H9 (cell line): ENCODE measurements around the gene SLC23A3. TPM values are rescaled to one million over a fixed set of nuclear protein-coding genes. Genes with fewer than 3 reads are reported as not detected.

ENCODE experiments used
- DNase-seq: peaks from one replicate; pipeline ENCODE4 v3.0.0-alpha.2; 2017
- H2AFZ ChIP-seq: one replicate; pipeline ENCODE4 v1.6.1; 2013; ENCODE audit warnings: mild to moderate bottlenecking, low read length, control low read depth, moderate library complexity
- H2AK5ac ChIP-seq: 2 replicates; pipeline ENCODE4 v1.6.1; 2013; ENCODE audit warnings: low read length, control low read depth, mixed read lengths; ENCODE audit not compliant: insufficient read length
- H2BK120ac ChIP-seq: one replicate; pipeline ENCODE4 v1.6.1; 2013; ENCODE audit warnings: low read depth, mild to moderate bottlenecking, low read length, control low read depth, inconsistent platforms; ENCODE audit not compliant: poor library complexity, severe bottlenecking
- H2BK12ac ChIP-seq: 2 replicates; pipeline ENCODE4 v1.6.1; 2013; ENCODE audit warnings: low read length, control low read depth, mixed read lengths, low read depth; ENCODE audit not compliant: insufficient read length
- H2BK15ac ChIP-seq: 2 replicates; pipeline ENCODE4 v1.6.1; 2013; ENCODE audit warnings: low read depth, low read length, control low read depth
- H2BK20ac ChIP-seq: one replicate; pipeline ENCODE4 v1.6.1; 2013; ENCODE audit warnings: low read depth, mild to moderate bottlenecking, low read length, control low read depth, inconsistent platforms; ENCODE audit not compliant: poor library complexity, severe bottlenecking
- H2BK5ac ChIP-seq: 2 replicates; pipeline ENCODE4 v1.6.1; 2013; ENCODE audit warnings: low read length, control low read depth, mixed read lengths; ENCODE audit not compliant: insufficient read length
- H3K14ac ChIP-seq: 2 replicates; pipeline ENCODE4 v1.6.1; 2013; ENCODE audit warnings: low read length, control low read depth; ENCODE audit not compliant: insufficient read depth
- H3K18ac ChIP-seq: 2 replicates; pipeline ENCODE4 v1.6.1; 2013; ENCODE audit warnings: low read depth, mild to moderate bottlenecking, mixed read lengths, low read length, control low read depth; ENCODE audit not compliant: insufficient read length
- H3K23ac ChIP-seq: 2 replicates; pipeline ENCODE4 v1.6.1; 2013; ENCODE audit warnings: low read length, control low read depth, mixed read lengths, low read depth; ENCODE audit not compliant: insufficient read length
- H3K23me2 ChIP-seq: 2 replicates; pipeline ENCODE4 v1.6.1; 2013; ENCODE audit warnings: low read depth, mild to moderate bottlenecking, mixed read lengths, low read length, control low read depth; ENCODE audit not compliant: insufficient read length, poor library complexity, severe bottlenecking
- H3K27ac ChIP-seq: 2 replicates; pipeline ENCODE4 v1.5.1; 2013; ENCODE audit warnings: low read length, control low read depth, mixed read lengths, low read depth; ENCODE audit not compliant: insufficient read length
- H3K27me3 ChIP-seq: 2 replicates; pipeline ENCODE4 v1.6.1; 2013; ENCODE audit warnings: low read length, control low read depth, inconsistent platforms; ENCODE audit not compliant: insufficient read depth
- H3K4ac ChIP-seq: 2 replicates; pipeline ENCODE4 v1.6.1; 2013; ENCODE audit warnings: low read depth, mild to moderate bottlenecking, control low read depth, inconsistent platforms, low read length, moderate library complexity
- H3K4me1 ChIP-seq: 2 replicates; pipeline ENCODE4 v1.6.1; 2013; ENCODE audit warnings: low read length, control low read depth, inconsistent platforms; ENCODE audit not compliant: insufficient read depth
- H3K4me2 ChIP-seq: 2 replicates; pipeline ENCODE4 v1.6.1; 2013; ENCODE audit warnings: low read length, control low read depth, mixed read lengths; ENCODE audit not compliant: insufficient read length, insufficient read depth
- H3K56ac ChIP-seq: 2 replicates; pipeline ENCODE4 v1.6.1; 2013; ENCODE audit warnings: low read depth, mild to moderate bottlenecking, mixed read lengths, low read length, control low read depth; ENCODE audit not compliant: insufficient read length
- H3K79me1 ChIP-seq: 2 replicates; pipeline ENCODE4 v1.6.1; 2013; ENCODE audit warnings: low read depth, mild to moderate bottlenecking, moderate library complexity, low read length, control low read depth, inconsistent platforms; ENCODE audit not compliant: insufficient read depth, poor library complexity, severe bottlenecking
- H3K79me2 ChIP-seq: 2 replicates; pipeline ENCODE4 v1.6.1; 2013; ENCODE audit warnings: low read length, control low read depth, inconsistent platforms; ENCODE audit not compliant: insufficient read depth
- H3K9ac ChIP-seq: 2 replicates; pipeline ENCODE4 v1.6.1; 2013; ENCODE audit warnings: low read length, control low read depth, mixed read lengths; ENCODE audit not compliant: insufficient read length; ENCODE audit errors: extremely low read depth
- H3K9me3 ChIP-seq: one replicate; pipeline ENCODE4 v1.6.1; 2013; ENCODE audit warnings: low read depth, low read length, inconsistent platforms; ENCODE audit not compliant: control insufficient read depth
- H3T11ph ChIP-seq: one replicate; pipeline ENCODE4 v1.6.1; 2013; ENCODE audit warnings: mild to moderate bottlenecking, low read length, control low read depth, inconsistent platforms
- H4K20me1 ChIP-seq: one replicate; pipeline ENCODE4 v1.6.1; 2013; ENCODE audit not compliant: control insufficient read depth, insufficient read length, insufficient read depth
- H4K5ac ChIP-seq: 2 replicates; pipeline ENCODE4 v1.6.1; 2013; ENCODE audit warnings: low read depth, mild to moderate bottlenecking, mixed read lengths, low read length, control low read depth; ENCODE audit not compliant: insufficient read length
- H4K8ac ChIP-seq: replicated peaks from 2 replicates; pipeline ENCODE4 v1.6.1; 2013; ENCODE audit warnings: low read length, control low read depth, mixed read lengths, low read depth; ENCODE audit not compliant: insufficient read length
- H4K91ac ChIP-seq: 2 replicates; pipeline ENCODE4 v1.6.1; 2013; ENCODE audit warnings: low read depth, mild to moderate bottlenecking, moderate library complexity, mixed read lengths, low read length, control low read depth; ENCODE audit not compliant: insufficient read length
- H3K27ac Mint-ChIP-seq, 3 experiments: 2 replicates in 2 of 3; 3 replicates in 1 of 3; pipeline ENCODE4 v1.8.0; 2020 to 2021; ENCODE audit warnings: mixed read lengths in 3 of 3, mild to moderate bottlenecking in 1 of 3, moderate library complexity in 1 of 3
- H3K27me3 Mint-ChIP-seq: 2 replicates; pipeline ENCODE4 v1.8.0; 2021; ENCODE audit warnings: low read depth, mild to moderate bottlenecking, moderate library complexity, mixed read lengths
- H3K36me3 Mint-ChIP-seq, 3 experiments: 2 replicates in 2 of 3; 3 replicates in 1 of 3; pipeline ENCODE4 v1.8.0; 2020 to 2021; ENCODE audit warnings: low read depth in 3 of 3, mixed read lengths in 3 of 3; ENCODE audit not compliant: insufficient read depth in 1 of 3
- H3K4me1 Mint-ChIP-seq, 2 experiments: 2 replicates each; pipeline ENCODE4 v1.8.0; 2020; ENCODE audit warnings: mixed read lengths in 2 of 2
- H3K4me3 Mint-ChIP-seq, 2 experiments: 2 replicates in 1 of 2; 3 replicates in 1 of 2; pipeline ENCODE4 v1.8.0; 2020 to 2021; ENCODE audit warnings: mild to moderate bottlenecking in 2 of 2, mixed read lengths in 2 of 2, moderate library complexity in 1 of 2
- H3K9me3 Mint-ChIP-seq, 2 experiments: 2 replicates in 1 of 2; 3 replicates in 1 of 2; pipeline ENCODE4 v1.8.0; 2020; ENCODE audit warnings: mild to moderate bottlenecking in 2 of 2, mixed read lengths in 2 of 2, moderate library complexity in 1 of 2
- WGBS: extraction: QIAGEN DNeasy Blood & Tissue Kit; methylation state at CpG from one replicate; pipeline ENCODE4 v1.1.7; 2013; ENCODE audit warnings: missing lambda C conversion rate, low lambda C conversion rate, mixed read lengths; ENCODE audit not compliant: insufficient read length; ENCODE audit errors: extremely low coverage; 5-methylcytosine and 5-hydroxymethylcytosine counted together
- total RNA-seq: library from RNA; stranded (reverse); gene quantifications from 2 replicates; pipeline ENCODE4 v1.2.1, GENCODE V29; 2021
- TF ChIP-seq, protein P1 (sequence below): fragments of 200-600 bp; sonication (generic); conservative IDR thresholded peaks from 3 replicates; pipeline ENCODE4 v1.8.0; 2021; ENCODE audit warnings: antibody characterized with exemption, mild to moderate bottlenecking

SLC23A3 gene
- total RNA-seq, 1 experiment from 2014 or later, result 1.2 TPM

- Mint-ChIP-seq H3K4me3 (no peak overlapping the region), H3K36me3 (peaks cover 14 to 61% (median 51%) of the 10 kb centered on the region in 3 experiments), H3K4me1 (peaks cover 19 to 23% of the 10 kb centered on the region in 2 experiments), H3K9me3 (no peaks in the 10 kb centered on the region), H3K27me3 (peaks cover 3% of the 10 kb centered on the region; the same call in 1 of the 2 replicates), H3K27ac (peak overlapping the region in 1 of 3 experiments; percentile 42; a peak in 1 of 7 replicates)
- DNase-seq, result no peak
- Histone ChIP-seq H3K56ac (no peak overlapping the region), H3K4me1 (no peaks in the 10 kb centered on the region), H2BK12ac (no peak overlapping the region), H4K8ac (no peak overlapping the region), H2BK20ac (no peak overlapping the region), H3T11ph (no peak overlapping the region), H3K4me2 (no peak overlapping the region), H3K79me2 (no peaks in the 10 kb centered on the region), H2BK15ac (no peak overlapping the region), H3K14ac (no peak overlapping the region), H2BK5ac (no peak overlapping the region), H3K23ac (no peak overlapping the region), H3K79me1 (no peaks in the 10 kb centered on the region), H4K91ac (no peak overlapping the region), H3K9me3 (no peaks in the 10 kb centered on the region), H3K4ac (no peak overlapping the region), H2BK120ac (no peak overlapping the region), H3K27me3 (no peaks in the 10 kb centered on the region), H4K5ac (no peak overlapping the region), H4K20me1 (no peaks in the 10 kb centered on the region), H3K9ac (no peak overlapping the region), H2AFZ (no peak overlapping the region), H3K18ac (no peak overlapping the region), H2AK5ac (no peak overlapping the region), H3K27ac (no peak overlapping the region), H3K23me2 (peaks cover 7% of the 10 kb centered on the region)
- WGBS, result no CpG with 5 or more reads among the region's 6 CpGs
- TF ChIP-seq, protein P1, sequence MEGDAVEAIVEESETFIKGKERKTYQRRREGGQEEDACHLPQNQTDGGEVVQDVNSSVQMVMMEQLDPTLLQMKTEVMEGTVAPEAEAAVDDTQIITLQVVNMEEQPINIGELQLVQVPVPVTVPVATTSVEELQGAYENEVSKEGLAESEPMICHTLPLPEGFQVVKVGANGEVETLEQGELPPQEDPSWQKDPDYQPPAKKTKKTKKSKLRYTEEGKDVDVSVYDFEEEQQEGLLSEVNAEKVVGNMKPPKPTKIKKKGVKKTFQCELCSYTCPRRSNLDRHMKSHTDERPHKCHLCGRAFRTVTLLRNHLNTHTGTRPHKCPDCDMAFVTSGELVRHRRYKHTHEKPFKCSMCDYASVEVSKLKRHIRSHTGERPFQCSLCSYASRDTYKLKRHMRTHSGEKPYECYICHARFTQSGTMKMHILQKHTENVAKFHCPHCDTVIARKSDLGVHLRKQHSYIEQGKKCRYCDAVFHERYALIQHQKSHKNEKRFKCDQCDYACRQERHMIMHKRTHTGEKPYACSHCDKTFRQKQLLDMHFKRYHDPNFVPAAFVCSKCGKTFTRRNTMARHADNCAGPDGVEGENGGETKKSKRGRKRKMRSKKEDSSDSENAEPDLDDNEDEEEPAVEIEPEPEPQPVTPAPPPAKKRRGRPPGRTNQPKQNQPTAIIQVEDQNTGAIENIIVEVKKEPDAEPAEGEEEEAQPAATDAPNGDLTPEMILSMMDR, result no peak
Measured at GRCh38 chr2:219214786-219215185, 45.0 kb upstream of the SLC23A3 start.
